H1 (cell line): ENCODE measurements around the gene MACROD2. TPM values are rescaled to one million over a fixed set of nuclear protein-coding genes. Genes with fewer than 3 reads are reported as not detected.

Experiments used
- ASH2L ChIP-seq: fragments of 200-600, 300-600 bp; sonication (generic); IDR thresholded peaks from one replicate; pipeline ENCODE4 v1.7.1; 2017; ENCODE audit warnings: low read length
- ATF3 ChIP-seq: IDR thresholded peaks from 2 replicates; pipeline ENCODE4 v1.6.1; 2011; ENCODE audit warnings: low read depth, mild to moderate bottlenecking, low read length; ENCODE audit not compliant: insufficient read depth
- CBX8 ChIP-seq: fragments of 300-800, 300-1000 bp; sonication (generic); IDR thresholded peaks from 2 replicates; pipeline ENCODE4 v1.7.1; 2016; ENCODE audit warnings: low read depth, low read length, borderline replicate concordance
- CHD7 ChIP-seq: fragments of 300-600 bp; sonication (generic); IDR thresholded peaks from 2 replicates; pipeline ENCODE4 v1.7.1; 2012; ENCODE audit warnings: low read length, moderate library complexity, mild to moderate bottlenecking, inconsistent platforms; ENCODE audit not compliant: insufficient replicate concordance
- GABPA ChIP-seq: IDR thresholded peaks from 2 replicates; pipeline ENCODE4 v1.6.1; 2011; ENCODE audit warnings: mild to moderate bottlenecking, low read length, moderate library complexity, borderline replicate concordance; ENCODE audit not compliant: insufficient read depth
- KDM1A ChIP-seq: fragments of 200-600, 300-600 bp; sonication (generic); IDR thresholded peaks from 2 replicates; pipeline ENCODE4 v1.7.1; 2016; ENCODE audit warnings: mild to moderate bottlenecking, low read length, borderline replicate concordance
- KDM4A ChIP-seq: IDR thresholded peaks from one replicate; pipeline ENCODE4 v1.7.1; 2012; ENCODE audit warnings: low read depth, mild to moderate bottlenecking, moderate library complexity, low read length, inconsistent platforms; ENCODE audit not compliant: severe bottlenecking
- RNF2 ChIP-seq: fragments of 200-900, 300-1000 bp; sonication (generic); IDR thresholded peaks from 2 replicates; pipeline ENCODE4 v1.7.1; 2016; ENCODE audit warnings: borderline replicate concordance, low read depth, mild to moderate bottlenecking, antibody characterized with exemption, low read length; ENCODE audit not compliant: poor library complexity, severe bottlenecking; ENCODE audit errors: missing control alignments
- SP2 ChIP-seq: IDR thresholded peaks from 2 replicates; pipeline ENCODE4 v1.6.1; 2012; ENCODE audit warnings: mild to moderate bottlenecking, low read length, inconsistent platforms
- TCF12 ChIP-seq: IDR thresholded peaks from 2 replicates; pipeline ENCODE4 v1.6.1; 2011; ENCODE audit warnings: low read depth, mild to moderate bottlenecking, low read length
- polyA plus RNA-seq, 7 experiments: library from polyadenylated mRNA; depleted of rRNA in 3 of 7; stranded (reverse) in 5 of 7; unstranded in 2 of 7; fragments of >200 nt in 5 of 7; fragments of 200-250 nt in 2 of 7; gene quantifications; 1 replicate in 5 of 7; 2 replicates in 1 of 7; 4 replicates in 1 of 7; pipeline versions ENCODE4 v1.2.1 to v1.2.3, GENCODE V29; 2011 to 2013; ENCODE audit warnings: missing spikeins in 2 of 7, mixed read lengths in 2 of 7
- total RNA-seq: library from RNA; stranded (reverse); fragmentation: NEBNext Ultra II Directional; extraction: Animal tissue kit (Norgen Biotek cat#: 25700); gene quantifications from 2 replicates; pipeline ENCODE4 v1.2.1, GENCODE V29; 2021

The MACROD2 gene
- total and polyA plus RNA-seq, 2 of the 8 experiments (the other 6 are each of a cell fraction or from before 2014, with no cell fraction given), result 0.70 to 3.9 TPM

GRCh38 chr20:14816471-14816870 is 821.2 kb downstream of the MACROD2 start (continued):
- TF ChIP-seq CHD7 (no peak), ATF3 (no peak), GABPA (no peak), KDM4A (no peak), CBX8 (no peak), SP2 (no peak), TCF12 (no peak), ASH2L (no peak), RNF2 (no peak), KDM1A (no peak)
